Renal pelvis (tissue), 4 donors: ENCODE measurements around the gene PA2G4. TPM values are rescaled to one million over a fixed set of nuclear protein-coding genes. Genes with fewer than 3 reads are reported as not detected.
"Not testable (repeated sequence)": the region's sequence is repeated elsewhere in the genome, so short reads cannot be mapped to it uniquely, and the experiment has no call there.

Experiments used
- DNase-seq: peaks from one replicate; pipeline ENCODE4 v3.0.0-alpha.2; 2013
- polyA plus RNA-seq, 3 donors: library from polyadenylated mRNA; unstranded; fragments of 120-200 nt; gene quantifications; one replicate each; pipeline ENCODE4 v1.2.1, GENCODE V29; 2013; ENCODE audit not compliant: insufficient read length in 3 of 3

Gene PA2G4
- polyA plus RNA-seq, 3 donors: 140 to 173 (median 148) TPM

- DNase-seq: no peak
These were observed 46.2 kb downstream of the PA2G4 start for GRCh38 chr12:56150563-56150962.

GRCh38 chr12:56151672-56152131, 47.3 kb downstream of the PA2G4 start:
- peak; percentile 48 for DNase-seq

- peak; percentile 91 for DNase-seq
These were observed 47.9 kb downstream of the PA2G4 start, which contains the start of gene MYL6B for GRCh38 chr12:56152132-56152755. MYL6B (plus strand) TSS chr12:56152587; CDS start chr12:56153919, 1,332 bp downstream.

GRCh38 chr12:56152756-56153677, 48.7 kb downstream of the PA2G4 start:
- DNase-seq: no peak

- no peak for DNase-seq
These were observed 49.3 kb downstream of the PA2G4 start for GRCh38 chr12:56153678-56154065.

GRCh38 chr12:56154246-56154771, 50.0 kb downstream of the PA2G4 start:
- no peak for DNase-seq

- no peak for DNase-seq
These were observed 50.5 kb downstream of the PA2G4 start for GRCh38 chr12:56154818-56155217.

- no peak for DNase-seq
These were observed 51.0 kb downstream of the PA2G4 start for GRCh38 chr12:56155256-56155845.

- not testable (repeated sequence) for DNase-seq
These were observed 52.3 kb downstream of the PA2G4 start for GRCh38 chr12:56156464-56157200.

GRCh38 chr12:56157201-56158028, 53.1 kb downstream of the PA2G4 start:
- DNase-seq: peak; percentile 94

- DNase-seq: peak; percentile 99
These were observed 53.9 kb downstream of the PA2G4 start, which contains the start of gene MYL6 for GRCh38 chr12:56158029-56158925. MYL6 (plus strand) TSS chr12:56158359; CDS start chr12:56158402, 43 bp downstream.

GRCh38 chr12:56158926-56159461, 54.6 kb downstream of the PA2G4 start:
- DNase-seq: peak; percentile 58

GRCh38 chr12:56159482-56160192, 55.3 kb downstream of the PA2G4 start:
- DNase-seq: no peak

GRCh38 chr12:56160193-56160763, 55.9 kb downstream of the PA2G4 start:
- no peak for DNase-seq

GRCh38 chr12:56160894-56161689, 56.7 kb downstream of the PA2G4 start:
- DNase-seq: no peak

- no peak for DNase-seq
These were observed 57.5 kb downstream of the PA2G4 start for GRCh38 chr12:56161690-56162351.
